Adrenal gland (tissue), 5 donors: Measurements from ENCODE around the gene ENPP6.

Source experiments
- POLR2A ChIP-seq, 2 donors: fragments of 450-650 bp; IDR thresholded peaks; one replicate each; pipeline ENCODE4 v1.6.1; 2017; ENCODE audit warnings: antibody characterized with exemption in 2 of 2, mild to moderate bottlenecking in 2 of 2, moderate library complexity in 1 of 2
- TF ChIP-seq, protein P1 (sequence below), 6 experiments: fragments of 450-650 bp in 4 of 6; fragments of 200-600 bp in 2 of 6; sonication (generic) in 1 of 6; IDR thresholded peaks; 1 replicate in 5 of 6; 2 replicates in 1 of 6; pipeline versions ENCODE4 v1.5.1 to v1.8.0; 2016 to 2021; ENCODE audit warnings: antibody characterized with exemption in 6 of 6, mild to moderate bottlenecking in 2 of 6, moderate library complexity in 1 of 6
- donor health status: DM: no; HTN: no; CAD: no.

DNA sequence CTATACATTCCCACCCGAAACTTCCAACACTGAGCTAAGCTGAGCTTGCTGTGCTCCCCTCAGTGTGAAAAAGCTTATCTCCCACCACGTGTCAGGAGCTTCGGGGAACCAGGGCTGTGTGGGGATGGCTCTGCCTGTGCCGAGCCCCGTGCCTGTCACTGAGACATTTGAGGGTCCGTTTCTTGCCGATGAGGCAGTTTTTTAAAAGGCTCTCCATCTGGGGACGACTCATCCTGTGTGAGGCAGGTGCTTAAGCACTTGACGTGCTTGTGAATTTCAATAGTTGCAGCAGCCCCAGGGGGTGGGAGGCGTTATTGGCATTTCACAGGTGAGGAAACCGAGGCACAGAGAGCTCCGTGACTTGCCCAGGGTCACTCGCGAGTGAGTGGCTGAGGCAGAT is 160.8 kb downstream of the ENPP6 start:
- no peak for TF ChIP-seq POLR2A (IDR thresholded peaks at IDR 0.05)
- TF ChIP-seq, protein P1, sequence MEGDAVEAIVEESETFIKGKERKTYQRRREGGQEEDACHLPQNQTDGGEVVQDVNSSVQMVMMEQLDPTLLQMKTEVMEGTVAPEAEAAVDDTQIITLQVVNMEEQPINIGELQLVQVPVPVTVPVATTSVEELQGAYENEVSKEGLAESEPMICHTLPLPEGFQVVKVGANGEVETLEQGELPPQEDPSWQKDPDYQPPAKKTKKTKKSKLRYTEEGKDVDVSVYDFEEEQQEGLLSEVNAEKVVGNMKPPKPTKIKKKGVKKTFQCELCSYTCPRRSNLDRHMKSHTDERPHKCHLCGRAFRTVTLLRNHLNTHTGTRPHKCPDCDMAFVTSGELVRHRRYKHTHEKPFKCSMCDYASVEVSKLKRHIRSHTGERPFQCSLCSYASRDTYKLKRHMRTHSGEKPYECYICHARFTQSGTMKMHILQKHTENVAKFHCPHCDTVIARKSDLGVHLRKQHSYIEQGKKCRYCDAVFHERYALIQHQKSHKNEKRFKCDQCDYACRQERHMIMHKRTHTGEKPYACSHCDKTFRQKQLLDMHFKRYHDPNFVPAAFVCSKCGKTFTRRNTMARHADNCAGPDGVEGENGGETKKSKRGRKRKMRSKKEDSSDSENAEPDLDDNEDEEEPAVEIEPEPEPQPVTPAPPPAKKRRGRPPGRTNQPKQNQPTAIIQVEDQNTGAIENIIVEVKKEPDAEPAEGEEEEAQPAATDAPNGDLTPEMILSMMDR (IDR thresholded peaks at IDR 0.05), result no peak
